ENCODE results near the gene PARVB. TPM values are rescaled to one million over a fixed set of nuclear protein-coding genes. Genes with fewer than 3 reads are reported as not detected.

PARVB gene
- total and polyA plus RNA-seq, 2 of the 8 experiments (the other 6 are each of a cell fraction or from before 2014, with no cell fraction given), result 14.5 to 18.6 TPM

GRCh38 chr22:43976861-43977795 lies 47.0 kb upstream of the PARVB start:
- Histone ChIP-seq H4K91ac (replicated peaks; ENCODE audit: insufficient read length, low read length) (no peak overlapping the region), H2AK5ac (ENCODE audit: low read depth, low read length) (no peak overlapping the region), H3K27me3 (replicated peaks in 1 of 4; ENCODE audit: control insufficient read depth in 3 of 4, extremely low read depth in 1 of 4, insufficient read depth in 3 of 4, low read length in 3 of 4) (no peaks in the 10 kb centered on the region), H3K79me1 (ENCODE audit: low read depth, low read length) (no peaks in the 10 kb centered on the region), H2BK12ac (ENCODE audit: low read depth, low read length) (no peak overlapping the region), H3K18ac (ENCODE audit: extremely low read depth, low read length) (no peak overlapping the region), H3K4me1 (replicated peaks in 1 of 4; ENCODE audit: control insufficient read depth in 3 of 4, insufficient read depth in 4 of 4, low read length in 3 of 4) (no peaks in the 10 kb centered on the region), H3K9me3 (ENCODE audit: insufficient read depth in 2 of 2, low read depth in 1 of 2, low read length in 1 of 2) (no peaks in the 10 kb centered on the region), H3K23ac (ENCODE audit: insufficient read length) (no peak overlapping the region), H3K9ac (replicated peaks in 1 of 4; ENCODE audit: extremely low read depth in 1 of 4, low read depth in 3 of 4, low read length in 3 of 4) (no peak overlapping the region), H3K36me3 (ENCODE audit: control insufficient read depth in 2 of 4, insufficient read depth in 4 of 4, low read length in 3 of 4) (peaks cover 11 to 55% (median 36%) of the 10 kb centered on the region in 4 experiments; a peak in 6 of 8 replicates), H3K56ac (replicated peaks; ENCODE audit: insufficient read length, low read depth, low read length) (no peak overlapping the region), H3K4me3 (ENCODE audit: extremely low read depth in 1 of 4, insufficient read depth in 2 of 4, low read depth in 3 of 4, low read length in 4 of 4) (no peak overlapping the region), H2BK20ac (ENCODE audit: low read length) (no peak overlapping the region), H4K8ac (ENCODE audit: extremely low read depth, insufficient read depth, low read length) (no peak overlapping the region), H3K4ac (replicated peaks; ENCODE audit: insufficient read length, low read depth, low read length) (no peak overlapping the region), H3K23me2 (ENCODE audit: low read depth, low read length) (peaks cover 3% of the 10 kb centered on the region; the same call in 1 of the 2 replicates), H2BK15ac (ENCODE audit: low read length) (no peak overlapping the region), H2BK120ac (replicated peaks; ENCODE audit: low read depth, low read length) (no peak overlapping the region), H4K5ac (ENCODE audit: insufficient read length, low read depth, low read length) (no peak overlapping the region), H2AFZ (ENCODE audit: low read length) (no peak overlapping the region), H3K14ac (ENCODE audit: insufficient read length) (no peak overlapping the region), H3K27ac (ENCODE audit: low read depth, low read length) (no peak overlapping the region), H2BK5ac (ENCODE audit: low read depth, low read length) (no peak overlapping the region), H4K20me1 (replicated peaks in 1 of 2; ENCODE audit: control insufficient read depth in 1 of 2, insufficient read depth in 2 of 2, low read length in 2 of 2) (peaks cover 0 to 3% of the 10 kb centered on the region in 2 experiments), H3K79me2 (ENCODE audit: control insufficient read depth in 1 of 2, insufficient read depth in 2 of 2, low read length in 2 of 2) (no peaks in the 10 kb centered on the region), H3K4me2 (ENCODE audit: insufficient read depth in 1 of 2, low read depth in 2 of 2, low read length in 2 of 2) (no peak overlapping the region)
- WGBS, 2 experiments (ENCODE audit: extremely low coverage in 1 of 2, insufficient coverage in 1 of 2, insufficient read length in 1 of 2, insufficient replicate concordance in 2 of 2, low coverage in 1 of 2, low lambda C conversion rate in 2 of 2, missing lambda C conversion rate in 1 of 2), result 93% methylated on average over 16 of the region's 19 CpGs; no CpG with 5 or more reads in 1 of the 2 experiments
- TF ChIP-seq CTCF (IDR thresholded peaks at IDR 0.05; ENCODE audit: control extremely low read depth in 1 of 3, insufficient read depth in 1 of 3, low read depth in 1 of 3, low read length in 3 of 3), result peak in 2 of 3 experiments; percentile 2 to 32; a peak in 2 of 4 replicates
- TF ChIP-seq RNF2 (IDR thresholded peaks at IDR 0.05; ENCODE audit: borderline replicate concordance, low read depth, low read length, missing control alignments, poor library complexity, severe bottlenecking), result no peak
- POLR2A ChIA-PET (ENCODE audit: partially characterized antibody), result interaction anchor here (0.6 to 1.5 kb wide), 2 partner anchors 16 to 265 kb away, joined by 3 read pairs; no protein-coding TSS in a partner anchor
- FAIRE-seq (no peak), DNase-seq (ENCODE audit: low read depth in 1 of 2, low spot score in 2 of 2) (no peak)
- CTCF ChIA-PET (ENCODE audit: partially characterized antibody), result interaction anchor here (1.0 to 2.7 kb wide), 4 partner anchors 17 to 647 kb away, joined by 4 to 12 read pairs (median 5); no protein-coding TSS in a partner anchor
